Astrocyte of the hippocampus (primary cell): ENCODE measurements around the gene MEX3A.
A peak's percentile ranks its signal among the peaks of the same experiment; 100 is the strongest.
"Not testable (repeated sequence)": the region's sequence is repeated elsewhere in the genome, so short reads cannot be mapped to it uniquely, and the experiment has no call there.

Source experiments
- DNase-seq: peaks from one replicate; pipeline ENCODE4 v3.0.0; 2011; ENCODE audit warnings: low read depth, low spot score

The MEX3A gene

DNA sequence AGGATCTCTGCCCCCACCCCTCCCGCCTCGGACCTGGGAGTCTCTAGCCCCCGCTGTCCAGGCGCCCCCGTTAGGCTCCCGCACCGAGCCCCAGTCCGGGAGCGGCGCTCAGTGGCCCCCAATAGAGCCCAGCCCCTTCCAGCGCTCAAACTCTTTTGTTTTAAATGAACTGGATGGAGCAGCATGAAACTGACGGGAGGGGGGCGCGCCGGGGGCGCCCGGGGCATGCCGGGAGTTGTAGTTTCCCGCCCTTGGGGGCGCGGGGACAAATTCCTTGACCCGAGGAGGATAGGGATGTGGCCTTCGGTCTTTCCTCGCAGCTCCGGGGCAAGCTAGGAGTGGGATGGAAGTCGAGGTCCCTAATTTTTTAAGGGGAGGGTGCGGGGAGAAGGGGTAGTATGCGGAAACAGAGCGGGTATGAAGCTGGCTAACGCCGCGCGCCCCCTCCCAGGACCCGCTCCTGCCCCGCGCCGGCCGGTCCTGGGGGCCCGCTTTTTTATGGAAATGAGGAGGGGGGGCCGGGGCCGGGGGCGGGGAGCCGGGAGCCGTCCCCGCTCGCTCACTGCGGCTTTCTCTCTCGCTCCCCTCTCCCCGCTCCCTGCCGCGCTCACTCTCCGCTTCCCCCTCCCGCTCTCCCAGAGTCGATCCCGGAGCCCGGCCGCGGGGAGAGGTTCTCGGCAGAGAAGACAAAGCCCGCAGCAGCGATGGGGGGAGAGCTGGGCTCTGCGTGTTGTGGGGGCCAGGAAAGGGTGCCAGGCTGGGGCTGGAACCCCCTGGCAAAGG is at the start of gene MEX3A:
Gene MEX3A, minus strand, starts transcription at position 157 of the 783 bp plus-strand sequence. CDS start 467 bp downstream, outside the sequence.
- DNase-seq = peak; percentile 94

DNA sequence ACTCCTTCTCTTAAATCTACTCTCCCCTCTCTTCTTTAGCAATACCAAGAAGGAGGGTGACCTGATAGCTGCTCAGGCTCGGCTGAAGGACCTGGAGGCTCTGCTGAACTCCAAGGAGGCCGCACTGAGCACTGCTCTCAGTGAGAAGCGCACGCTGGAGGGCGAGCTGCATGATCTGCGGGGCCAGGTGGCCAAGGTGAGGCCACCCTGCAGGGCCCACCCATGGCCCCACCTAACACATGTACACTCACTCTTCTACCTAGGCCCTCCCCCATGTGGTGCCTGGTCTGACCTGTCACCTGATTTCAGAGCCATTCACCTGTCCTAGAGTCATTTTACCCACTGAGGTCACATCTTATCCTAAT is 48.3 kb upstream of the MEX3A start:
- DNase-seq = no peak

- DNase-seq = peak; percentile 99
Observed at GRCh38 chr1:156129687-156130577, 47.7 kb upstream of the MEX3A start.

- DNase-seq = peak; percentile 75
Observed at GRCh38 chr1:156128654-156129597, 46.7 kb upstream of the MEX3A start.

DNA sequence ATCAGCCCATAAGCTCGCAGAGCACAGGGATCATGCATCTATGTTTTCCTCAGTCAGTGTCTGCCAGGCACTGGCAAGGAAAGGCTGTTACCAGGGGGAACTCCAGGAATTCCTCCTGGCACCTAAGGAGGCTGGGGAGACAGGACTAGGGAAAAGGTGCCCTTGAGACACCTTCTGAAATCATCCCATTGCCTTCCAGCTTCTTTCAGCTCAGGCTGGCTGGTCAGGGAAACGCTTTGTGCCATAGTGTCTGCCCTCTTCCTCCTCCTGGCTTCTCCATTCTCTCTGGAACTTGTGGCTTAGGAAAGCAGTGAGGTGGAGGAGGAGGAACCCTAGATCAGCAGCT is 46.0 kb upstream of the MEX3A start:
- DNase-seq = no peak

DNA sequence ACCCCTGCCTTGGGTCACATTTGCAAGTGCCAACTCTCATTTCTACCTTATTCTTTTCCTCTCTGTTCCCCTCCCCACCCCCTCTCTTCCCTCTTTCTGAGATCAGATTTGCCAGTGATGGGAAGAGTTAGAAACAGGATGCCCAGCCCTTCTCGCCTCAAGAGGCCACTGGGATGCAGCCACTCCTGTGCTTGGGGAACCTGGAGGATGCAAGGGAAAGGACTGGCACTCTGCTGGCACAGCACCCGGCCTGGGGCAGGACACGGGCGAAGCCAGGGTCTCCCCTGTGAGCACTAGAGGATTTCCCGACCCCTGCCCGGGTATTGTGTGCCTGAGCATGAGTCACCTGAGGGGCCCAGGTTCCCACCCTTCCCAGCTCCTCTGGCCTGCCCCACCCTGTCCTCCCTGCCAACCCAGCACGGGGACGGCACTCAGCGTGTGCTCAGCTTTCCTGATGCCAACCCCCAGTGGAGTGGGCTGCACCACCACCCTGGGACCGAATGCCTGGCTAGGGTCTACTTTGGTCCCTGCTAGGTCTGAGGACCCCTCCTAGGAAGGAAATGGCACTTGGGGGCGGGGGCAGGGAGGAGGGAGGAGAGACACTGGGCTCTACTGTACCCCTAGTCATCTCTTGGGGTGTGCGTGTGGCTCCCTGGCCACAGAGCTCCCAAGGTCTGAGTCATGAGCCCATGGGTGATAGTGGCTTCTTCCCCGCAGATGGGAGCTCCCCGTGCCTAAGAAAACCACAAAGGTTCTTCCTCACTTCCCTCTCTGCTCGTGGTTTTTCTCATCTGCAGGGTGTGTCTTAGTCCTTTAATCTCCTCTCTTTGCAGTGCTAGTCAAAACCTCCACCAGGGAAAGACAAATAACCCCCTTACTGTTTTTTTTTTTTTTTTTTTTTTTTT is 44.6 kb upstream of the MEX3A start:
- DNase-seq = peak; percentile 79

GRCh38 chr1:156126043-156126629 is 43.9 kb upstream of the MEX3A start:
- peak; percentile 99 for DNase-seq

DNA sequence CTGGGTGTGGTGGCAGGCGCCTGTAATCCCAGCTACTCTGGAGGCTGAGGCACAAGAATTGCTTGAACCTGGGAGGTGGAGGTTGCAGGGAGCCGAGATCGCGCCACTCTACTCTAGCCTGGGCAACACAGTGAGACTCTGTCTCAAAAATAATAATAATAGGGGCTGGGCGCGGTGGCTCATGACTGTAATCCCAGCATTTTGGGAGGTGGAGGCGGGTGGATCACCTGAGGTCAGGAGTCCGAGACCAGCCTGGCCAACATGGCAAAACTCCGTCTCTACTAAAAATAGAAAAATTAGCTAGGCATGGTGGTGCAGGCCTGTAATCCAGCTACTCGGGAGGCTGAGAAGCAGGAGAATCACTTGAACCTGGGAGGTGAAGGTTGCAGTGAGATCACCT is 43.3 kb upstream of the MEX3A start:
- not testable (repeated sequence) for DNase-seq

DNA sequence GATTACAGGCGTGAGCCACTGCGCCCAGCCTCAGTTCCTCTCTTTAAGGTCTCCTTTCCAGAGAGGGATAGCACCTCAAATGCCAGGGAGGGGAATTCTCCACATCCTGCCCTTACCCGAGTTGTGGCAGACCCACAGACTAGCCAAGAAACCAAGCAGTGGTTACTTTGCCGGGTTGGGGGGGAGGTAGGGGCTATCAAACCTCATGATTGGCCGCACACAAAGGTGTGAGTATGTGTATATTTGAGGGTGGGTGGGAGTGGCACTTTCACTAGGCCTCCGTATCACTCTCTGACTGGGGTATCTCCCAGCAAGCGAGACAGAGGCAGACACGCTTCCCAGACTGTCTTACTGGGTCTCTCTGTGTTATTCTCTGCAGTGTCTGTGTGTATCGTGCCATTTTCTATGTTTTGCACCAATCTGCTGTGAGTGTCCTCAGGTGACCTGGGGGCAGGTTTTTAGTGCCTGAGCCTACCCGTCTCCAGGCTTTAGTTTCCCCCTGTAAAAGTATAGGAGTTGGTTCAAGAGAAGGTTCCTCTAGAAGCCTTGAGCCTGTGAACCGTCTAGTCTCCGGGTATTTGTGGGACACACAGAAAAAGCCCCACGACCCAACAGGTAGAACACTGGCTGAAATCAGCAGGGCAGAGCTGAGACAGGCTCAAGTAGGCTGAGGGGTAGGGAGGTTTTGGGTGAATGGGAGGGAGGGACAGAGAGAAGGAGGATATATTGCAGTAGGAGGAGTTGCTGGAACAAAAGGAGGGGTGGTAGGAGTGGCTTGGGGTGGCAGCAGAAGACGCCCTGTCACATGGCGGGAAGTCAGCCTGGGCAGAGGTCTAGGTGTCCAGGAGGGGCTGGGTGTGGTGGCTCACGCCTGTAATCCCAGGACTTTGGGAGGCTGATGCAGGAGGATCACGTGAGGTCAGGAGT is 42.6 kb upstream of the MEX3A start:
- no peak for DNase-seq

DNA sequence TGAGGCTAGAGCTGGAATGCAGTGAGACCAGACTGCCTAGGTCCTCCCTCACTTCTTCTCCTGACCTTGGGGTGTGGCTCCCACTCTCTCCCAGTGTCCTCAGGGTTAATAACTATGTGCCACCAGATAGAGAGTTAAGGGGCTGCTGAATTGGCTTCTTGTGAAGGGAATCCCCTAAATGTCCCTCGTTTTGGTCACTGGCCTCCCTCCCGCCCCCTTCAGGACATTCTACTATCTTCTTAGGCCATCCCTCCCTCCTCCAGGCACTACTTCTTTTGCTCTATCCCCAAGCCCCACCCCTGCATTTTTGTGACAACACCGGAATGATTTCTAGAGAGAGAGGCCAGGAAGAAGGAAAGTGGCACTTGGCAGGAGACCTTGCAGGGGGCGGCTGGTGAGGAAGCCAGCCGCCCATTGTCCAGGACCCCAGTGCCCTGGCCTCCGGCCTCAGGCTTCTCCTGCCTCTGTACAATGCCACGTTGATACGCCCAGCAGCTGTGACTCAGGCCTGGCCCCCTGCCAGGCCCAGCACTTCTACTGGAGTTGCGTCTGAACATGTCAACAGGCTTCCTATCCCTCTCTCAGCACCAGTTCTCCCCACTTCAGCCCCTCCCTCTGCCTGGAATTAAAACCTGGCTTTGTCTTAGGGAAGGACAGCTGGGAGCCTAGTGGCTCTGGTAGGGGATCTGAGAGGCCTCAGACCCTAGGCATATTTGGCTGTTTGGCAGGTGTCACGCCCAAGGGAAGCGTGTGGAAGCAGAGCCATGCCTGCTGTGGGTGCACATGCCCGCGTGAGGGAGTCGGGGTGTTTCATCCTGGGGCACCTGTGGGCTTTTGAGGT is 41.3 kb upstream of the MEX3A start:
- DNase-seq = peak; percentile 99

DNA sequence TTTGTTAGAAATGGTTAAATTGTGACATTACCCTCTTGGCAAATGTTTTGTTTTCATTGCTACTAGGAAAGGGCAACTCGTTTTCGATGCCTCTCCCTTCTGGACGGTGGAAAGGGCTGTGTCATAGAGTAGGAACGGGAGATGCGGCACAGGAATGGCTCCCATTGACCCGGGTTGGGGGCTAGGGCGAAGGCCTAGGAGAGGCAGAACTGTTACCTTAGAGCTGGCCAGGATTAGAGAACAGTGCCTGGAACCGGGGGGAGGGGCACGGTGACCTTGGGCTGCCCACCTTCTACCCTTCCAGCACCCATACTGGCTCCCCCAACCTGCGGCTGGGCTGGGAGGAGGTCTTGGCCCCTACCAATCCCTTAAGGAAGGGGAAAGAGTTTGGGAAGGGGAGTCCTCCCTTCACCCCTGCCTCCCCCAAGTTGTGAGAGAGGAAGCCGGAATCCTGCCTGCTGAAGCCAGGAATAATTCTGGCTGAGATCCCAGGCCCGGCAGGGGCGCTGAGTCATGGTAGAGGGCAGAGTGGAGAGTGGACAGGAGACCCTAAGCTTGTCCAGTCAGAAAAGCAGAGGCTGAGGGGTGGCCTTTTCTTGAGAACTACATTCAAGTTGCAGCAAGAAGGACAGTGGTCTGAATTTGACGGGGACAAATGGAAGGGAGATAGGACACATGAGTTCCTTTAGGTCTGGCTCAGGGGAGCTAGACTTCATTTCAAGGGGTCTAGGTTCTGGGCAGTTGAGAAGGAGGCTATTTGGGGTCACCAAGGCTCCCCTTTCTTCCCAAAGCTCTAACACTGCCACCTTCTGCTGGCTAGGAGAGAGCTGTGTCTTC is 40.5 kb upstream of the MEX3A start:
- DNase-seq = peak; percentile 93

- DNase-seq = no peak
Observed at GRCh38 chr1:156122086-156122485, 39.8 kb upstream of the MEX3A start.

GRCh38 chr1:156121457-156121856 is 39.2 kb upstream of the MEX3A start:
- DNase-seq = no peak

DNA sequence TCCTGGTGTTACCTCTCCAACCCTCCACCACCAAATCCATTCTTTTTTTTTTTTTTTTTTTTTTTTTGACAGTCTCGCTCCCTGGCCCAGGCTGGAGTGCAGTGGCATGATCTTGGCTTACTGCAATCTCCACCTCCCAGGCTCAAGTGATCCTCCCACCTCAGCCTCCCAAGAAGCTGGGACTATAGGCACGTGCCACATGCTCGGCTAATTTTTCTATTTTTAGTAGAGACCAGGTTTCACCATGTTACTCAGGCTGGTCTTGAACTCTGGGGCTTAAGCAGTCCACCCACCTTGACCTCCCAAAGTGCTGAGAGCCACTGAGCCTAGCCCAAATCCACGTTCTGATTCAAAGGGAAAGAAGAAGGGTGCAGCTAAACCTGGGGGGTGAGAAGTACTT is 38.7 kb upstream of the MEX3A start:
- DNase-seq = not testable (repeated sequence)

GRCh38 chr1:156120318-156120717 is 38.1 kb upstream of the MEX3A start:
- no peak for DNase-seq

DNA sequence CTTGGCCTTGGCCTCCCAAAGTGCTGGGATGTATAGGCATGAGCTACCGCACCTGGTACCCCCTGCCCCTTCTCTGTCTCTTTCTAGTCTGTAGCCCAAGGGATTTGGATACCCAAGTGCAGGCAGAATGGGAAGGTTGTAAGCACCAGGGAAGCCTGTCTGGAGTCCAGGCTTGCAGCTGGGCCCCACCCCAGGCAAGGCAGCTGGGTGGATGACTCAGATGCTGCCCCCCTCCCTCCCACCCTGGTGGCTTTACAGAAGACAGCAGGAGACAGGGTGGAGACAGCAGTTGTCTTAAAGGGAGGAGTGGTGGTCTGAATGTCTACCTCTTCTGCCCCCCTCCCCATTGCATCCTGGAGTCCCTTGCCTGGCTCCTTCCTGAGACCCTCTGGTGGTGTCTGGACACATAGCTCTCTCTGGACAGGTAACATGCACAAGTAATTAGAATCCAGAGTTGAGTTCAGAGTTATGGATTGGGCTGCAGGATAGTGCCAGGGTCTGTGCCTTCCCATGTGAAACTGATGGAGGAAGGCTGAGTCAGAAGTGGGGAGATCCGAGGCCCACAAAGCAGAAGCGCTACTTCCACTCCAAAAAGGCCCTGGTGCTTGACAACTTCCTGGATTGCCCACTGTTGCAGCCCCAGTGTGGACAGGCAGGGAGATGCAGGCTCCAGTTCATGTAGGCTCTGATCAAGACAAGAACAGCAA is 37.4 kb upstream of the MEX3A start:
- peak; percentile 74 for DNase-seq
